Activated CD4-positive, alpha-beta memory T cell treated with anti-CD3 and anti-CD28 coated beads for 36 hours (primary cell): Measurements from ENCODE around the gene HEYL. TPM values are rescaled to one million over a fixed set of nuclear protein-coding genes. Genes with fewer than 3 reads are reported as not detected.

Experiments
- CTCF ChIA-PET: fragments of 350-600 bp; sonication (Branson Sonifier 250); formaldehyde crosslinking; loops from one replicate; lab custom pipeline; 2021; ENCODE audit warnings: antibody characterized with exemption, inconsistent platforms; lab: Charles Lee
- POLR2A ChIA-PET: fragments of 350-600 bp; sonication (Branson Sonifier 250); formaldehyde crosslinking; loops from one replicate; lab custom pipeline; 2021; ENCODE audit warnings: antibody characterized with exemption; lab: Charles Lee
- DNase-seq: peaks from one replicate; pipeline ENCODE4 v3.0.0-alpha.2; 2020
- H3K27ac Mint-ChIP-seq: one replicate; pipeline ENCODE4 v1.8.0; 2021; ENCODE audit warnings: mixed read lengths
- H3K27me3 Mint-ChIP-seq: one replicate; pipeline ENCODE4 v1.8.0; 2021; ENCODE audit warnings: mixed read lengths
- H3K36me3 Mint-ChIP-seq: one replicate; pipeline ENCODE4 v1.8.0; 2021; ENCODE audit warnings: mixed read lengths
- H3K4me1 Mint-ChIP-seq: one replicate; pipeline ENCODE4 v1.8.0; 2021; ENCODE audit warnings: low read depth, mixed read lengths
- H3K4me3 Mint-ChIP-seq: one replicate; pipeline ENCODE4 v1.8.0; 2021; ENCODE audit warnings: mild to moderate bottlenecking, mixed read lengths
- H3K9me3 Mint-ChIP-seq: one replicate; pipeline ENCODE4 v1.8.0; 2021; ENCODE audit warnings: mixed read lengths
- intact Hi-C: fragments of 100-400 bp; cut with micrococcal nuclease; formaldehyde crosslinking; loops from one replicate; pipeline ENCODE4 v1.15.1; 2023
- total RNA-seq, 2 experiments: library from RNA; stranded (reverse); gene quantifications; one replicate each; pipeline ENCODE4 v1.2.3, GENCODE V29; 2021

HEYL gene
- total RNA-seq, 2 experiments from 2014 or later = 0.19 TPM

DNA sequence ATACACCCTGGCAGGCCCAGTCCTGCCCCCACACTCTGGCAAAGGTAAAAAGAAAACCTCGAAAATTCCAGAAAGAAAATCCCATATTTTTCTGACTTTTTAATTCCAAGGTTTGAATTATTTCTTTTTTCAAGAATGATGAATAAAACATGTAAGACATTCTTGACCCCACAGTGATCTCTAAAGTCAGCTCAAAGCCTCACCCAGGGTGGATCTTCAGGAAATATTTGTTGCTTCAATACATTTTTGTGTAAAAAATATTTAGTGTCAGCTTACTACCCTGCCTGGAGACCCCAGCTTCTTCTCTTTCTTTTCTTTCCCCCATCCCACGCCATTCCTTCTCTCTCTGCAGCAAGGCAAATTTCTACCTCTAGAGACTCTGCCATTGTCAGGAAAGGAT lies 39.4 kb upstream of the HEYL start:
- peaks cover 1% of the 10 kb centered on the region for H3K36me3 Mint-ChIP-seq
- intact Hi-C loops = no loop called here
- peaks cover 13% of the 10 kb centered on the region for H3K4me1 Mint-ChIP-seq
- ChIA-PET POLR2A (no interaction called here), CTCF (interaction anchor here (0.7 kb wide), 1 partner anchor 10 kb away, joined by 3 read pairs; no protein-coding TSS in a partner anchor)
- no peaks in the 10 kb centered on the region for H3K9me3 Mint-ChIP-seq
- no peak overlapping the region for H3K4me3 Mint-ChIP-seq
- DNase-seq = no peak
- no peak overlapping the region for H3K27ac Mint-ChIP-seq
- no peaks in the 10 kb centered on the region for H3K27me3 Mint-ChIP-seq

DNA sequence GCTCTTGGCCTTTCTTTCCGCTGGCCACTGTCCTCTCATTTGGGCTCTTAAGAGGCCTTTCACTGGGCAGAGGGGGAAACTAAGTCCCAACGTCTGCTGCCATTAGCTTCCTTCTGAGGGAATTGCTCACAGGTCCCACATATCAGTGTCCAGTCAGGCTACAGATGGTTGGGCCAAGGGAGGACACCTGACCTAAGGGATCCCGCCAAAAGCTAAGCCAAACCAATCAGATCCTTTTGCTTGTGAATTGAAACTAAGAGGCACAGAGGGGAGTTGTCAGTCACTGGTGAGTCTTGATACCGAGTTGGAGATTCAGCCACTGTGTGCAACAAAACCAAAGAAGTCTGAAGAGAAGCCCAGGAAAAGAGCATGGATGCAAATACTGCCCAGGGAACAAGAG lies 38.2 kb upstream of the HEYL start:
- H3K27ac Mint-ChIP-seq = no peak overlapping the region

DNA sequence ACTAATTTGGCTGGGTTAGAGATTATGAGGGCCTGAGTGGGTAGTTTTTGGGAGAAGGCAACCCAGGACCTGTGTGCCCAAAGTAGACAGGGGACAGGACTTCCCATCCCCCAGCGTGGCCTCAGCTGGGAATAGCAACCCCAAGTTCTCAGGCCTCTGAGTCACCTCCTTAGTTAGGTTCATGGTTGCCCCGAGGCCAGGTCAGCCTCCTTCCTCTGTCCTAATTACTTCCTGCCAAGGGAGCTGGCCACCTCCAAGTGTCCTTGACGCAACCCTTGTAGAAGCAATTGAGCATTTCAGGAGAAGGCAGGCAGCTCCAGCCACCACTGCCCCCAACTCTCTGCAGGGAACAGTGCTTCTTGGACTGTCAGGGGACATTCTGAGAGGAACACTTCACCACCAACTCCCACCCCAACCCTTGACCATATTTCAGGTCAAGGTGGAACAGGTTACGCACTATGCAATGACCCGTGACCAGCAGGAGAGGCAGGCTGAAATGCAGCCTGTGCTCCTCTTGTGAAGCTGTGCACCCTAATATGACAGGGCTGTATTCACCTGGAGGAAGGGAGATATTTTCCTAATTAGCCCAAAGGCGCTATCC lies 37.6 kb upstream of the HEYL start:
- Mint-ChIP-seq H3K27me3 (no peaks in the 10 kb centered on the region), H3K9me3 (no peaks in the 10 kb centered on the region), H3K4me1 (peaks cover 9% of the 10 kb centered on the region), H3K36me3 (no peaks in the 10 kb centered on the region), H3K4me3 (no peak overlapping the region), H3K27ac (no peak overlapping the region)
- ChIA-PET CTCF (interaction anchor here (1.1 to 11.7 kb wide), 2 partner anchors 18 to 43 kb away, joined by 3 to 158 read pairs; no protein-coding TSS in a partner anchor), POLR2A (no interaction called here)
- no peak for DNase-seq
- intact Hi-C loops = no loop called here

More for the DNA sequence above, 38.2 kb upstream of the HEYL start:
- peaks cover 12% of the 10 kb centered on the region for H3K4me1 Mint-ChIP-seq
- H3K4me3 Mint-ChIP-seq = no peak overlapping the region
- ChIA-PET CTCF (interaction anchor here (1.1 to 11.7 kb wide), 2 partner anchors 18 to 42 kb away, joined by 3 to 158 read pairs; no protein-coding TSS in a partner anchor), POLR2A (no interaction called here)
- no peaks in the 10 kb centered on the region for H3K27me3 Mint-ChIP-seq
- intact Hi-C loops = no loop called here
- no peak for DNase-seq
- H3K9me3 Mint-ChIP-seq = no peaks in the 10 kb centered on the region
- peaks cover 1% of the 10 kb centered on the region for H3K36me3 Mint-ChIP-seq

DNA sequence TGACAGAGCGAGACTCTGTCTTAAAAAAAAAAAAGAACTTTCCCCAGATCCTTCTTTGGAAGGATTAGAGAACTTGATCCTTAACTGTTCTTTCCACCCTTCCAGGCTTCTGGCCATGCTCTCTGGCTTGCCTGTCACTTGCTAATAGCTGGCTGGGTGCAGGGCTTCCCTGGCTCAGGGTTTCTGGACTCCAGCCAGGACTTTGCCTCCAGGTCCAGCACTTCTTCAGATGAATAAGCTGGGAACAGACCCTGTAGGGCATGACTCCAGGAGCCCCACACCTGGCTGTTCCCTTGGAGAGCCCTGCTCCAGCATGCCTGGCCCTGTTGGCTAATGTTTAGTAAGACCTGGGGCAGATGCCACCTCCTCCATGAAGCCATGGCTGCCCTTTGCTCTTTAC lies 35.8 kb upstream of the HEYL start:
- intact Hi-C loops = no loop called here
- no peak for DNase-seq
- ChIA-PET POLR2A (no interaction called here), CTCF (interaction anchor here (0.6 to 11.7 kb wide), 2 partner anchors 16 to 1652 kb away, joined by 3 to 158 read pairs; no protein-coding TSS in a partner anchor)
- Mint-ChIP-seq H3K27me3 (peaks cover 9% of the 10 kb centered on the region), H3K9me3 (no peaks in the 10 kb centered on the region), H3K4me1 (no peaks in the 10 kb centered on the region), H3K4me3 (no peak overlapping the region), H3K36me3 (no peaks in the 10 kb centered on the region), H3K27ac (no peak overlapping the region)

DNA sequence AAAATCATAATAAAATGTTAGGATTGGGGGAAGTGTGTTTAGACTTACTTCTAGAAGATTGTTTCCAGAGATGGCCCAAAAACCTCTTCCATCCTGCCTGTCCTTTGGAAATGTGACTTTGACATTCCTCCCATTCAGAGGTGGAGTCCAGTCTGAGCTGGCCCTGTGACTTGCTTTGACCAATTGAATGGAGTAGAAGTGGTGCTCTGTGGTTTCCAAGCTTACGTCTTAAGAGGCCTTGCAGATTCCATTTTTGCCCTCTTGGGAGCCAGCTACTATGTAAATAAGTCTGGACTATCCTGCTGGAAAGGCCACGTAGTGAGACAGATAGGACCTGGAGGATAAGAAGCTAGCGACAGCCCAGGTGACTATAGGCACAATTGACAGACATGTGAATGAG lies 33.8 kb upstream of the HEYL start:
- no peaks in the 10 kb centered on the region for H3K4me1 Mint-ChIP-seq
- POLR2A ChIA-PET = no interaction called here
- H3K27me3 Mint-ChIP-seq = peaks cover 25% of the 10 kb centered on the region
- intact Hi-C loops = no loop called here
- H3K9me3 Mint-ChIP-seq = no peaks in the 10 kb centered on the region
- CTCF ChIA-PET = interaction anchor here (0.7 to 11.7 kb wide), 19 partner anchors 8 to 581 kb away, joined by 3 to 158 read pairs (median 5); partner anchors contain the start of gene HPCAL4
- H3K4me3 Mint-ChIP-seq = no peak overlapping the region
- H3K27ac Mint-ChIP-seq = no peak overlapping the region
- H3K36me3 Mint-ChIP-seq = no peaks in the 10 kb centered on the region
- DNase-seq = no peak

DNA sequence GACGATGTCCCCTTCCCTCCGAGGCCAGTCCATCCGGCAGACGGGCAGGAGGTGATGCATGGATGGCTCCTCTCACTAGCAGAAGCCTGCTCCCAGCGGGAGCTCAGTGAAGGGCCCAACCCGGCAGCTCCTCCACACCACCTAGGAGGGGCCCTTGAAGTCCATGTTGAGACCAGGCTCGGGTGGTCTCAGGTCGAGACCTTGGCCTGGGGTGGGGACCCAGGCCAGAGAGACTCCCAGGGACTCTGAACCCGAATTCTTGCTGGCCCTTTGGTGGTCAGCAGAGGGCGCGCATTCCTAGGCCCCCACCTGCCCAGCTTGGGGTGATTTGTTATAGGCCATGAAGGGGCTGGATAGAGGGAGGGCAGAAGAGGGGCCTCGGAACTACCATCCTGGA lies 33.1 kb upstream of the HEYL start:
- intact Hi-C loops = no loop called here
- peak overlapping the region; percentile 36 for H3K4me3 Mint-ChIP-seq
- H3K9me3 Mint-ChIP-seq = no peaks in the 10 kb centered on the region
- H3K27me3 Mint-ChIP-seq = peaks cover 25% of the 10 kb centered on the region
- POLR2A ChIA-PET = no interaction called here
- DNase-seq = peak; percentile 54
- no peak overlapping the region for H3K27ac Mint-ChIP-seq
- CTCF ChIA-PET = interaction anchor here (0.7 to 11.7 kb wide), 18 partner anchors 9 to 481 kb away, joined by 3 to 158 read pairs (median 6); partner anchors contain the start of gene HPCAL4
- peaks cover 3% of the 10 kb centered on the region for H3K4me1 Mint-ChIP-seq
- no peaks in the 10 kb centered on the region for H3K36me3 Mint-ChIP-seq

DNA sequence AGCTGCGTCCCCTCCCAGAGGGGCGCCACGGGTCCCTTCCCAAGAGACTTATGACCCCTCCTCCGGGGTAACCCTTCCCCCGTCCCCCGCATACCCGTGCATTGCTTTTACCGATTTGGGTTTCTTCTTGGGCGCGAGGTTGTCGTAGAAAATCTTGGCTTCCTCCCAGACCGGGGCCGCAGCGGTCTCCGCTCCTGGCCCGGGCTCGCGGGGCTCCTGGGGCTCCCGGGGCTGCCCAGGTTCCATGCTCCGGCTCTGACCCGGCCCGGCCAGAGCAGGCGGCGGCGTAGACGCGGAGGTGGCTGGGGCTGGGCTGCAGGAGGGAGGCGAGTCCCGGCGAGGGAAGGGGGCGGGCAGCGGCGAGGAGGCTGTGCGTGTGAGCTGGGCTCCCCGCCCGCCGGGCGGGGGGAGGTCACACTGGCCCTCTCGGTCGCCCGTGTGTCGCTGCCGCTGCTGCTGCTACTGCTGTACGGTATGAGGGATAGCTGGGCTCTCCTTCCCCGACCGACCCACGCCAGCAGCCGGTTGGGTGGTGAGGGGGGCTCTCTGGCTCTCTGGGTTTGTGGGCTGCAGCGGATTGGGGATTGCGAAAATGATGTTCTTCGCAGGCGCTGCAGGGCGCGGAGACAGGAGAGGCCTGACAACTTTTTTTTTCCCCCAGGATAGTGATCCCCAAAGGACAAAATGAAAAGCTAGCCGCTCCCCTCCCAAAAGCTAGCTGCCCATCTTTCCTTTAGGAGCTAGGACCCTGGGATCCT lies 32.5 kb upstream of the HEYL start, which contains the start of gene NT5C1A:
TSS of gene NT5C1A (minus strand) at position 315 of the 758 bp plus-strand sequence. CDS start at position 246, 69 bp downstream.
- Mint-ChIP-seq H3K4me1 (peaks cover 9% of the 10 kb centered on the region), H3K27me3 (peaks cover 25% of the 10 kb centered on the region), H3K4me3 (peak within 1 kb of the TSS; percentile 36), H3K27ac (no peak within 1 kb of the TSS), H3K9me3 (no peaks in the 10 kb centered on the region), H3K36me3 (no peaks in the 10 kb centered on the region)
- ChIA-PET CTCF (interaction anchor here (0.8 to 11.7 kb wide), 16 partner anchors 9 to 127 kb away, joined by 3 to 158 read pairs (median 10); partner anchors contain the start of gene HPCAL4), POLR2A (interaction anchor here (1.4 kb wide), 1 partner anchor 10 kb away, joined by 5 read pairs; no protein-coding TSS in a partner anchor)
- intact Hi-C loops = no loop called here
- peak; percentile 40 for DNase-seq

DNA sequence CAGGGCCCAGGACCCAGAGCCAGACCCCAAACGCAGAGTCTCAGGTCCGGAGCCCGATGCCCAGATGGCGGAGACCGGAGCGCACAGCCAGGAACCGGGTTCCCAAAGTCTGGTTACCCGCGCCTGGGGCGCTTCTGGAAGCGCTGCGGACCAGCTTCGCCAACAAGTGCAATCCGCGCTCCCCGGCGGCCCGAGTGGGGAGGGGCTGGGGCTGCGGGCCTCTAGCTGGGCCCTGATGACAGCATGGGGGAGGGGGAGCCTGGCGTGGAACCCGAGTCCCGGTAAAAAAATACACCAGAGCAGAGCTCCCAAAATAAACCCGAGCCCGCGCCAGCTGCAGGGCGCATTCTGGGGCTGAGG lies 32.0 kb upstream of the HEYL start:
- H3K4me1 Mint-ChIP-seq = peaks cover 14% of the 10 kb centered on the region
- ChIA-PET CTCF (interaction anchor here (1.0 to 11.7 kb wide), 12 partner anchors 10 to 146 kb away, joined by 3 to 158 read pairs (median 12); partner anchors contain the start of gene HPCAL4), POLR2A (interaction anchor here (0.5 to 1.4 kb wide), 3 partner anchors 10 to 570 kb away, joined by 3 to 5 read pairs (median 4); no protein-coding TSS in a partner anchor)
- H3K27ac Mint-ChIP-seq = no peak overlapping the region
- H3K4me3 Mint-ChIP-seq = no peak overlapping the region
- no peaks in the 10 kb centered on the region for H3K36me3 Mint-ChIP-seq
- no peak for DNase-seq
- intact Hi-C loops = no loop called here
- H3K27me3 Mint-ChIP-seq = peaks cover 25% of the 10 kb centered on the region
- no peaks in the 10 kb centered on the region for H3K9me3 Mint-ChIP-seq

DNA sequence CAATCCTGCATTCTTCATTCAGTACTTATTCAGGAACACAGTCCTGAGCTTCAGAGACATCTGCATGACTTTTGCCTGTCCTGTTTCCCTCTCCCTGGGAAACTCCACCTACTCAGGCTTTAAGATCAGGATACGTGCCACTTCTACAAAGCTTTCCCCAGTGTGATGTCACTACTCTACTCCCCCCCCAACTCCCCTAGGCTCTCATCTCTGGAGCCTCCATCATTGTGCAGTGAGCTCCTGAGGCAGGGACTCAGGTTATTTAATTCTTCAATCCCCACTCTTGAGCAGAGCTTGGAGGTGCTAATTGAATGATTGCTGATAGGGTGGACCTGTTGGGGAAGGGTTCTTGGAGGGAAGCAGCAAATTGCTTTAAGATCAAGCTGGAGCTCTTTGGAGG lies 31.2 kb upstream of the HEYL start:
- no peak overlapping the region for H3K27ac Mint-ChIP-seq
- no peak for DNase-seq
- no peaks in the 10 kb centered on the region for H3K9me3 Mint-ChIP-seq
- ChIA-PET POLR2A (interaction anchor here (0.5 to 1.4 kb wide), 3 partner anchors 11 to 571 kb away, joined by 3 to 5 read pairs (median 4); no protein-coding TSS in a partner anchor), CTCF (interaction anchor here (0.8 to 11.7 kb wide), 9 partner anchors 10 to 147 kb away, joined by 3 to 158 read pairs (median 11); no protein-coding TSS in a partner anchor)
- no peaks in the 10 kb centered on the region for H3K36me3 Mint-ChIP-seq
- peaks cover 27% of the 10 kb centered on the region for H3K27me3 Mint-ChIP-seq
- peaks cover 20% of the 10 kb centered on the region for H3K4me1 Mint-ChIP-seq
- intact Hi-C loops = no loop called here
- peak overlapping the region; percentile 16 for H3K4me3 Mint-ChIP-seq

DNA sequence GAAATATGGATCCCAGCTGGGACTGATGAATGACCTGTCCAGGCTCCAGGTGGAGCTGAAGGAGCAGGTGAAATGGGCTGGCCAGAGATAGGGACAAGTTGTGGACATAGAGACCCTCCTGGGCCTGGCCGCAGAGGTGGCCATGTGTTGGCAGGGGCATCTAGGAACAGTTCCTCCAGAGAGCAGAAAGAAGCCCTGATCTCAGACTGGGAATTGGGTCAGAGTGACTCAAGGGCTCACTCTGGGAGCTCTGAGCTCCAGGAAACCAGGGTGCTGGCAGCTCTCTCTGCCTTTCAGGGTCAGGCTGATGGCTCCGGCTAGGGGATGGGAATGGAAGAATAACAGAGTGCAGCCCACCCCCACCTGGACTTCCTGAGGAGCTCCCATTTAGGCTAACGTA lies 29.5 kb upstream of the HEYL start:
- Mint-ChIP-seq H3K27ac (no peak overlapping the region), H3K4me3 (no peak overlapping the region), H3K4me1 (peaks cover 20% of the 10 kb centered on the region), H3K27me3 (peaks cover 27% of the 10 kb centered on the region), H3K36me3 (no peaks in the 10 kb centered on the region), H3K9me3 (no peaks in the 10 kb centered on the region)
- ChIA-PET POLR2A (no interaction called here), CTCF (interaction anchor here (1.6 to 11.7 kb wide), 3 partner anchors 10 to 62 kb away, joined by 6 to 158 read pairs (median 53); no protein-coding TSS in a partner anchor)
- no peak for DNase-seq
- intact Hi-C loops = loop anchor here (5.0 to 10.0 kb wide), 2 partner anchors 48 to 474 kb away; no protein-coding TSS in a partner anchor

DNA sequence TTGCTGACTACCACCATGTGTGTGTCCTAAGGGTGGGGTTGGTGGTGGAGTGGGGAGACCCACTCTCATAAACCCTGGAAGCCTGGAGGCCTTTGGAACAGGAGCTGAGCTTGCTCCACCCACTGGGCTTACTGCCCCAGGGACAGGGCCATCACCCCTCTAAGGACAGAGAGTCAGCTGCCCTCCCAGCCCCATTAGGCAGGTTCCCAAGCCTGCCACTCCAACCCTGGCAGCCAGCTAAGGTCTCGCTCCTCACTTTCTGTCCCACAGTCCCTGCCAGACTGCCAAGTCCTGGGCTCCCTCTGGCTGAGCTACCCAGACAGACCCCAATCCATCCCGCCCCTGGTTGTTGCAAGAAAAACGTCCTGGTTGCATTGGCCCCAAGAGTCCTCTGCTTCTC lies 28.7 kb upstream of the HEYL start:
- peaks cover 20% of the 10 kb centered on the region for H3K4me1 Mint-ChIP-seq
- no peak overlapping the region for H3K4me3 Mint-ChIP-seq
- no peak for DNase-seq
- H3K27me3 Mint-ChIP-seq = peaks cover 27% of the 10 kb centered on the region
- H3K9me3 Mint-ChIP-seq = no peaks in the 10 kb centered on the region
- ChIA-PET CTCF (interaction anchor here (0.6 to 11.7 kb wide), 4 partner anchors 9 to 62 kb away, joined by 7 to 158 read pairs (median 18); no protein-coding TSS in a partner anchor), POLR2A (no interaction called here)
- H3K36me3 Mint-ChIP-seq = no peaks in the 10 kb centered on the region
- no peak overlapping the region for H3K27ac Mint-ChIP-seq
- intact Hi-C loops = loop anchor here (5.0 to 10.0 kb wide), 2 partner anchors 49 to 473 kb away; no protein-coding TSS in a partner anchor
